BE2C (cell line): Measurements from ENCODE around the gene ERMARD.

Source experiments
- DNase-seq: peaks from one replicate; pipeline ENCODE4 v3.0.0-alpha.2; 2020
- H3K27me3 ChIP-seq: fragments of 250-450 bp; sonication (Bioruptor Pico); 2 replicates; pipeline ENCODE4 v1.5.1; 2020; ENCODE audit warnings: mild to moderate bottlenecking
- H3K36me3 ChIP-seq: fragments of 250-450 bp; sonication (Bioruptor Pico); 2 replicates; pipeline ENCODE4 v1.5.1; 2020; ENCODE audit warnings: mild to moderate bottlenecking
- H3K4me1 ChIP-seq: fragments of 250-450 bp; sonication (Bioruptor Pico); 2 replicates; pipeline ENCODE4 v1.5.1; 2020
- H3K4me3 ChIP-seq: 2 replicates; pipeline ENCODE4 v1.5.1; 2011; ENCODE audit warnings: low read depth, low read length
- H3K9me3 ChIP-seq: fragments of 250-450 bp; sonication (Bioruptor Pico); 2 replicates; pipeline ENCODE4 v1.5.1; 2020
- TF ChIP-seq, protein P1 (sequence below): IDR thresholded peaks from 2 replicates; pipeline ENCODE4 v1.5.1; 2012; ENCODE audit warnings: mild to moderate bottlenecking, low read depth, low read length

The ERMARD gene

DNA sequence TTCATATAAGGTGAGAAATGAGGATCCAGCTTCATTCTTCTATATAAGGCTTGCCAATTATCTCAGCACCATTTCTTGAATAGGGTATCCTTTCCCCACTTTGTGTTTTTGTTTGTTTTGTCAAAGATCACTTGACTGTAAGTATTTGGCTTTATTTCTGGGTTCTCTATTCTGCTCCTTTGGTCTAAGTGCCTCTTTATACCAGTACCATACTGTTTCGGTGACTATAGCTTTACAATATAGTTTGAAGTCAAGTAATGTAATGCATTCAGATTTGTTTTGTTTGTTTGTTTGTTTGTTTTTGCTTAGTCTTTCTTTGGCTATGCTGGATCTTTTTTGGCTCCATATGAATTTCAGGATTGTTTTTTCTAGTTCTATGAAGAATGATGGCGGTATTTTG lies 64.6 kb downstream of the ERMARD start:
- Histone ChIP-seq H3K36me3 (no peaks in the 10 kb centered on the region), H3K4me1 (no peaks in the 10 kb centered on the region), H3K27me3 (peaks cover 8% of the 10 kb centered on the region; the same call in 1 of the 2 replicates), H3K4me3 (no peak overlapping the region), H3K9me3 (no peaks in the 10 kb centered on the region; the same call in 1 of the 2 replicates)
- TF ChIP-seq, protein P1, sequence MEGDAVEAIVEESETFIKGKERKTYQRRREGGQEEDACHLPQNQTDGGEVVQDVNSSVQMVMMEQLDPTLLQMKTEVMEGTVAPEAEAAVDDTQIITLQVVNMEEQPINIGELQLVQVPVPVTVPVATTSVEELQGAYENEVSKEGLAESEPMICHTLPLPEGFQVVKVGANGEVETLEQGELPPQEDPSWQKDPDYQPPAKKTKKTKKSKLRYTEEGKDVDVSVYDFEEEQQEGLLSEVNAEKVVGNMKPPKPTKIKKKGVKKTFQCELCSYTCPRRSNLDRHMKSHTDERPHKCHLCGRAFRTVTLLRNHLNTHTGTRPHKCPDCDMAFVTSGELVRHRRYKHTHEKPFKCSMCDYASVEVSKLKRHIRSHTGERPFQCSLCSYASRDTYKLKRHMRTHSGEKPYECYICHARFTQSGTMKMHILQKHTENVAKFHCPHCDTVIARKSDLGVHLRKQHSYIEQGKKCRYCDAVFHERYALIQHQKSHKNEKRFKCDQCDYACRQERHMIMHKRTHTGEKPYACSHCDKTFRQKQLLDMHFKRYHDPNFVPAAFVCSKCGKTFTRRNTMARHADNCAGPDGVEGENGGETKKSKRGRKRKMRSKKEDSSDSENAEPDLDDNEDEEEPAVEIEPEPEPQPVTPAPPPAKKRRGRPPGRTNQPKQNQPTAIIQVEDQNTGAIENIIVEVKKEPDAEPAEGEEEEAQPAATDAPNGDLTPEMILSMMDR: no peak
- DNase-seq: no peak

DNA sequence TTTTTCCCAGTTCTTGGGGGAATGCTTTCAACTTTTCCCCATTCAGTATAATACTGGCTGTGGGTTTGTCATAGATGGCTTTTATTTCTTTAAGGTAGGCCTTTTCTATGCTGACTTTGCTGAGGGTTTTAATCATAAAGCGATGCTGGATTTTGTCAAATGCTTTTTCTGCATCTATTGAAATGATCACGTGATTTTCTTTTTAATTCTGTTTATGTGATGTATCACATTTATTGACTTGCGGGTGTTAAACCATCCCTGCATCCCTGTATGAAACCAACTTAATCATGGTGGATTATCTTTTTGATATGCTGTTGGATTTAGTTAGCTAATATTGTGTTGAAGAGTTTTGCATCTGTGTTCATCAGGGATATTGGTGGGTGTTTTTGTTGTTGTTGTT lies 65.6 kb downstream of the ERMARD start:
- peaks cover 8% of the 10 kb centered on the region; the same call in 1 of the 2 replicates for H3K27me3 ChIP-seq
- TF ChIP-seq, protein P1: no peak
- H3K4me3 ChIP-seq: no peak overlapping the region
- no peaks in the 10 kb centered on the region for H3K36me3 ChIP-seq
- no peak for DNase-seq
- H3K4me1 ChIP-seq: no peaks in the 10 kb centered on the region
- H3K9me3 ChIP-seq: no peaks in the 10 kb centered on the region; the same call in 1 of the 2 replicates

GRCh38 chr6:169820358-169820757 lies 68.9 kb downstream of the ERMARD start:
- Histone ChIP-seq H3K4me3 (no peak overlapping the region), H3K4me1 (no peaks in the 10 kb centered on the region), H3K9me3 (no peaks in the 10 kb centered on the region; the same call in 1 of the 2 replicates), H3K36me3 (no peaks in the 10 kb centered on the region), H3K27me3 (peaks cover 11% of the 10 kb centered on the region; the same call in 1 of the 2 replicates)
- TF ChIP-seq, protein P1: no peak
- DNase-seq: no peak

DNA sequence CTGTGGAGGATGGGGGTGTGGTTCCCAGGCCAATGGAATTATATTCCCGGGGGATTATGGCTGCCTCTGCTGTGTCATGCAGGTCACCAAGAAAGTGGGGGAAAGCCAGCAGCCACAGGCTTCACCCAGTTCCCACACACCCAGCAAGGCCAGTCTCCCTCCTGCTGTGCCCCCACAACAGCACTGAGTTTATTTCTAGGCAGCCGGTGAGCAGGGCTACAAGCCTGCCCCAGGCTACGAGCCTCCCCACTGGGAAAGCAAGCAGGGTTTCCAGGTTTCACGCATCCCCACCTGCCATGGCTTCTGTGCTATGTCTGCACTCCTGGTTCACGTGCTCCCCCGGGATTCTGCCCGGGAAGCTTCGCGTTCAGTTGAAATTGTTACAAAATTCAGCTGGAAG lies 72.6 kb downstream of the ERMARD start:
- Histone ChIP-seq H3K4me1 (no peaks in the 10 kb centered on the region), H3K9me3 (no peaks in the 10 kb centered on the region), H3K4me3 (no peak overlapping the region), H3K27me3 (0 out of 2 replicates have a peak, but pooled peaks cover 5% of the 10 kb centered on the region), H3K36me3 (no peaks in the 10 kb centered on the region)
- DNase-seq: no peak
- TF ChIP-seq, protein P1: no peak

DNA sequence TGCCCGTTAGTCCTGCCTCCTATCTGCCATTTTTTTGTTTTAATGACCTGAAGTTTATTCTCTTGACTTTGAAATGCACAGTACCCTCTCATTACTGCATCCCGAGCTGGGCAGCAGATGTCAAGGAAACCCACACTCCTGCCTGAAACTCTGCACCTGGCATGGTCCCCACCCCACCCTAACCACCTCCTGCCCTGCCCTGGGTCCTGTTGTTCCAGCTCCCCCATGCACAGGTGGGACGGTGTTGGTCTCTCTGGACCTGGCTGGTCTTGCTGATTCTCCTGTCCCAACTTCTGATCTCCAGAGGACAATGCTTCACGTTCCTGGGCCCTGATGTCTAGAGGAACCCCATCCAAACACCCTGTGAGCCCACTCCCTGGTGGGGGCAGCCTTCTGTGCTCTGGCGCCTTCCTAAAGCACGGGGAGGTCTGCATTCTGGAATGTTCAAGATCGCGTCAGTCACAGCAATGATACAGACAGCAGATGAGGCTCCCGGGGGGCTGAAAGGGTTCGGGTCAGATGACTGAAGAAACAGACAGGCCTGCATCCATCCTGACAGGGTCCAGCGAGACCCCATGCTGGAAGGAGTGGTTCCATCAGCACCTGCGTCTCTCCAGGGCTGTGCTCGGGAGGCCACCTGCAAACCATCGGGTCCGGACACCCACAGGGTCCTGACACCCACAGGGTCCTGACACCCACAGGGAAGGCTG lies 73.6 kb downstream of the ERMARD start:
- 0 out of 2 replicates have a peak, but pooled peaks cover 5% of the 10 kb centered on the region for H3K27me3 ChIP-seq
- H3K4me3 ChIP-seq: no peak overlapping the region
- no peaks in the 10 kb centered on the region for H3K4me1 ChIP-seq
- no peak for DNase-seq
- TF ChIP-seq, protein P1: no peak
- no peaks in the 10 kb centered on the region for H3K9me3 ChIP-seq
- no peaks in the 10 kb centered on the region for H3K36me3 ChIP-seq

DNA sequence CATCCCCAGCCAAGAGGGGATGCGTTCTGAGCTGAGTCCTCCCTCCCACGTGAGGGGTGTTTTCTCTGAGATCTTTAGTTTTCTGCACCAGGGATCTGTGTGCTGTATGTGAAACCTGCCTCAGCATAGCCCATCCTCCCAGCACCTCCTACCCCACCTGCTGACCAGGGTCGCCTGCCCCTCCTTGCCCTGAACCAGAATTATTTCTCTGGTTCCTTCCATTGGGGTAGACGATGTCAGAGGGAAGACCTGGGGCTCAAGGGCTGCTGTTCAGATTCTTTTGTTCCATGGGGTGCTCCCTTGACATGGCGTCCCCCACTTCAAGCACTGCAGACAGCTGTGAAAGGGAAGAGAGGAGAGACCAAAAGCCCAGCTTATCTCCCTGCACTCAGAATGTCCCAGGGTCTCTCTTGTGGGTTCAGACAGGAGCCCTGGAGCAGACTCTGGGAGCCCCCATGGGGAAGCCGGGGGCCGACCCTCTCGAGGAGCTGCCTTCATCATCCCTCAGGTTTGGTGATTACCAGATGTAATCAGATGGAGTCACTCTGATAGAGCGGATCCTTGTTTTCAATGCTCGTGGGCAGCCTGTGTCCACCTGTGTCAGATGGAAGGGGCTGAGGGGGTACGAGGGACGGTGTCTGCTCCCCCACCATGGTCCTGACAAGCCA lies 74.3 kb downstream of the ERMARD start:
- Histone ChIP-seq H3K27me3 (0 out of 2 replicates have a peak, but pooled peaks cover 3% of the 10 kb centered on the region), H3K9me3 (no peaks in the 10 kb centered on the region), H3K4me3 (no peak overlapping the region), H3K4me1 (no peaks in the 10 kb centered on the region), H3K36me3 (no peaks in the 10 kb centered on the region)
- no peak for DNase-seq
- TF ChIP-seq, protein P1: no peak
